Measurements from ENCODE around the gene CIT.

GRCh38 chr12:119679490-119679889 lies 197.6 kb downstream of the CIT start:
- TF ChIP-seq ZNF274 (IDR thresholded peaks at IDR 0.05; ENCODE audit: low read depth, low read length) (no peak), YY1 (IDR thresholded peaks at IDR 0.05; ENCODE audit: insufficient read depth, insufficient read length) (no peak)
